ENCODE measurements around the gene CXCL1. TPM values are rescaled to one million over a fixed set of nuclear protein-coding genes. Genes with fewer than 3 reads are reported as not detected.
A peak's percentile ranks its signal among the peaks of the same experiment; 100 is the strongest.

CXCL1 gene
- total RNA-seq, 1 donor from 2014 or later = 5.7 TPM

DNA sequence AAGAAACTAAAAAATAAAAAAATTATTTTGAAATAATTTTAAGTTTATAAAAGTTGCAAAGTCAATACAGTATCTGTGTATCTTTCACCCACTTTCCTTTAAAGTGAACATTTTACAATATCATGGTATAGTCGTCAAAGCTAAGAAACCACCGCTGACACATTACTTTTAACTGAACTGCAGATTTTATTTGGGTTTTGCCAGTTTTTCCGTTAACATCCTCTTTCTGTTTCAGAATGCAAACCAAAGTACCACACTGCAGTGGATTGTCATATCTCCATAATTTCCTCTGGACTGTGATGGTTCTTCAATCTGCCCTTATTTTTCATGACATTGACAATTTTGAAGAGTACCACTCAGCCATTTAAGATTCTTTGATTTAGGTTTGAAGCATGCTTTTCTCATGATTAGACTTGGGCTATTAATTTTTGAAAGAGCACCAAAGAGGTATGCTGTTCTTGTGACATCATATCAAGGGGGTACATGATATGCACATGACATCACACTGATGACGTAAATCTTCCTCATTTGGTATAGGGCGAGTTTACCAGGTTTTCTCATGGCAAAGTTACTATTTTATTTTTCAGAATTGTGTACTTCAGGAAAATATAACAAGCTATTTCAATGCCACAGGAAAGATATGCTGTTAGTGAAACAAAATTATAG is 3.6 kb upstream of the CXCL1 start:
- H3K4me1 Mint-ChIP-seq (ENCODE audit: unreplicated experiment) = peaks cover 6% of the 10 kb centered on the region
- H3K27me3 Mint-ChIP-seq = peaks cover 61% of the 10 kb centered on the region
- H3K36me3 Mint-ChIP-seq = no peaks in the 10 kb centered on the region
- TF ChIP-seq, protein P1, sequence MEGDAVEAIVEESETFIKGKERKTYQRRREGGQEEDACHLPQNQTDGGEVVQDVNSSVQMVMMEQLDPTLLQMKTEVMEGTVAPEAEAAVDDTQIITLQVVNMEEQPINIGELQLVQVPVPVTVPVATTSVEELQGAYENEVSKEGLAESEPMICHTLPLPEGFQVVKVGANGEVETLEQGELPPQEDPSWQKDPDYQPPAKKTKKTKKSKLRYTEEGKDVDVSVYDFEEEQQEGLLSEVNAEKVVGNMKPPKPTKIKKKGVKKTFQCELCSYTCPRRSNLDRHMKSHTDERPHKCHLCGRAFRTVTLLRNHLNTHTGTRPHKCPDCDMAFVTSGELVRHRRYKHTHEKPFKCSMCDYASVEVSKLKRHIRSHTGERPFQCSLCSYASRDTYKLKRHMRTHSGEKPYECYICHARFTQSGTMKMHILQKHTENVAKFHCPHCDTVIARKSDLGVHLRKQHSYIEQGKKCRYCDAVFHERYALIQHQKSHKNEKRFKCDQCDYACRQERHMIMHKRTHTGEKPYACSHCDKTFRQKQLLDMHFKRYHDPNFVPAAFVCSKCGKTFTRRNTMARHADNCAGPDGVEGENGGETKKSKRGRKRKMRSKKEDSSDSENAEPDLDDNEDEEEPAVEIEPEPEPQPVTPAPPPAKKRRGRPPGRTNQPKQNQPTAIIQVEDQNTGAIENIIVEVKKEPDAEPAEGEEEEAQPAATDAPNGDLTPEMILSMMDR (conservative IDR thresholded peaks at IDR 0.05) = no peak
- H3K27ac Mint-ChIP-seq = no peak overlapping the region
- DNase-seq (ENCODE audit: extremely low spot score, unreplicated experiment) = no peak
- no peak overlapping the region for H3K4me3 Mint-ChIP-seq
- no peaks in the 10 kb centered on the region for H3K9me3 Mint-ChIP-seq

DNA sequence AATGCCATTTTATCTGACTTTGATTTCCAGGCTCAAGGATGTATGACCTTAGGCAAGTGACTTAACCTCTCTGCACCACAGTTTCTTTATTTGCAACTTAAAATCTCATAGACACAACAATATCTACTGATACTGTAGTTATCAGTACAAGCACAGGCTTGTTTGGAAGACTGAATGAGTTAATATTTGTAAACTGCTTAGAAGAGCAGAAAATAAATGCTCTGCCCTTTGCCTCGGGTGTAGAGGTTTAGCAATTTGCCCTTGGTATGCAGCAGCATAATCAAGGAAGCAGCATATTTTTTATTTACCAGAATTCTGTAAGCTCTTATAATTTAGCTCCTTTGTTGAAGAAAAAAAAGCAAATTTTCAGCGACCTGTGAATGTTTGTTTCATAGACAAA is 2.9 kb upstream of the CXCL1 start:
- H3K4me3 Mint-ChIP-seq = no peak overlapping the region
- TF ChIP-seq, protein P1 (conservative IDR thresholded peaks at IDR 0.05) = no peak
- H3K4me1 Mint-ChIP-seq (ENCODE audit: unreplicated experiment) = peaks cover 11% of the 10 kb centered on the region
- DNase-seq (ENCODE audit: extremely low spot score, unreplicated experiment) = no peak
- H3K27me3 Mint-ChIP-seq = peaks cover 65% of the 10 kb centered on the region
- H3K36me3 Mint-ChIP-seq = no peaks in the 10 kb centered on the region
- no peaks in the 10 kb centered on the region for H3K9me3 Mint-ChIP-seq
- H3K27ac Mint-ChIP-seq = no peak overlapping the region

DNA sequence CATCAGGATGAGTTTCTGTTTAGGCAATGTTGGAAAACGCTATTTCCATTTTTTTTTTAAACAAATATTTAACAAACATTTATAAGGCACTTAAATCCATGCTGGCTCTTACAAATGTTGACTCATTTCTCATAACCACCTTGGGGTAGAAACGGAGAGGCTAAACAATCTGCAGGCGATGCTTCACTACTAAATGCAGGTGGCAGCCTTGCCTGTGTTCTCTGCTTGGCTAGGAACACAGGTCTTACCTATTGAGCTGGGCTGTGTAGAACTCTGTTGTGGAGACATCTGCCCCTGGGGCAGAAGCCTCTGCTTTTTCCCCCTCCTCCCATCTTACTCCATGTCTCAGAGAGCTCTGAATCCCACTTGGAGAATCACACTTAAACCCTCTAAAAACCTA is 1.4 kb upstream of the CXCL1 start:
- H3K9me3 Mint-ChIP-seq = no peaks in the 10 kb centered on the region
- no peak overlapping the region for H3K4me3 Mint-ChIP-seq
- no peak for DNase-seq (ENCODE audit: extremely low spot score, unreplicated experiment)
- TF ChIP-seq, protein P1 (conservative IDR thresholded peaks at IDR 0.05) = no peak
- peaks cover 11% of the 10 kb centered on the region for H3K4me1 Mint-ChIP-seq (ENCODE audit: unreplicated experiment)
- H3K27ac Mint-ChIP-seq = no peak overlapping the region
- H3K27me3 Mint-ChIP-seq = peaks cover 74% of the 10 kb centered on the region
- H3K36me3 Mint-ChIP-seq = no peaks in the 10 kb centered on the region

DNA sequence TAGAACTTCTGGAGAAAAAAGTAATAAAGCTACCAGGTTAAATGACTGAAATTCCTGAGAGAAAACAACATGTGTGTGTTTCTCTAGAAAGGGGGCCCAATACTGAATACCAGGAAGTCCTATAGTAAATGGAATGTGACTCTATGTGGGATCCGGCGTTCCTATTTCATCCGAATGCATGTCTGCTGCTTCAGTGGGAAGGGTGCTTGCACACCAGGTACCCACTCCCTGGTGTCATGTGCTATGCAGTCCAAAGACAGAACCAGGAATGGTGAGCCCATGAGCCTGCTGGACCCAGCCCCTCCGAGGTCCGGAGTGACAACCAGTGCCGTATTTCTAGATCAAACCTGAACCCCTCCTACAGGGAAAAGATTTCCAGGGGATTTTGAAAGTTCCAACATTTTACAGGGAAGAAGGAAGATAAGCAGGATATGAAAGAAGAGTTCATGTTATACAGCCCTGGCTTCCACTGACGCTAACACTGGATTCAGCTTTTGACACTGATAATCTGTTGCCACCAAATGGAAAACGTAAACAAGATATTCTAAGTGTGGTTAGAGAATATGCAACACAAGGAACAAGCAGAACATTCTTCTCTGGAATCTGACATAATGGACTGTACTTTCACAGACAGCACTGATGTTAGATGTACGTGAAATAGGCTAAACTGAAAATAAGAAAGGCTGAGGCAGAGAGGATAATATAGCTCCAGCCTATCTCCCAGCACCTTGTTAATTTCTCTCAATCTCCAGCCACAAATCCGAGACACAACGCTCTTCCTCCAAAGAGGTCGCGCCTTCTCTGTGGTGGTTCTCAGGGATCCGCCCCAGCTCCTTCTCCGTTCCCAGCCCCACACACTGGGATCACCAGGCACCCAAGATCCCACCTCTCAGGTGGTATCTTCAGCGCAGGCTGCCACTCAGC is 725 bp upstream of the CXCL1 start:
- TF ChIP-seq, protein P1 (conservative IDR thresholded peaks at IDR 0.05) = no peak
- Mint-ChIP-seq H3K4me3 (peak overlapping the region; percentile 88), H3K27ac (no peak overlapping the region), H3K27me3 (peaks cover 72% of the 10 kb centered on the region), H3K9me3 (no peaks in the 10 kb centered on the region), H3K4me1 (ENCODE audit: unreplicated experiment) (peaks cover 11% of the 10 kb centered on the region), H3K36me3 (no peaks in the 10 kb centered on the region)
- no peak for DNase-seq (ENCODE audit: extremely low spot score, unreplicated experiment)

DNA sequence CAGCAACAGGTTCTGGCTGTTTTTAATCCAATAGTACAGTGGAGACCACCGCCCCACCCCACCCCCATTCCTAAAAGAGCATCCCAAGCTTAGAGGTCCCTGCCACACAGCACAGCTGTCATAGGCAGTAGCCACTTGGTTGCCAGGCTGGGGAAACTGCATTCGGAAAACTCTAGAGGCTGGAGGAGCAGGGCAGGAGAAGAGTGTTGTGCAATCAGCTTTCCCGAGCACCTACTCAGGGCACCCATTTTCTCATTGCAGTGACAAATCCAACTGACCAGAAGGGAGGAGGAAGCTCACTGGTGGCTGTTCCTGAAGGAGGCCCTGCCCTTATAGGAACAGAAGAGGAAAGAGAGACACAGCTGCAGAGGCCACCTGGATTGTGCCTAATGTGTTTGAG is 1.1 kb downstream of the CXCL1 start:
- peaks cover 11% of the 10 kb centered on the region for H3K4me1 Mint-ChIP-seq (ENCODE audit: unreplicated experiment)
- H3K27ac Mint-ChIP-seq = no peak overlapping the region
- H3K4me3 Mint-ChIP-seq = peak overlapping the region; percentile 88
- TF ChIP-seq, protein P1 (conservative IDR thresholded peaks at IDR 0.05) = no peak
- no peak for DNase-seq (ENCODE audit: extremely low spot score, unreplicated experiment)
- no peaks in the 10 kb centered on the region for H3K9me3 Mint-ChIP-seq
- no peaks in the 10 kb centered on the region for H3K36me3 Mint-ChIP-seq
- H3K27me3 Mint-ChIP-seq = peaks cover 75% of the 10 kb centered on the region

All from type B pancreatic cell (in vitro differentiated cells).